ENCODE data around the gene CHD1L.
"Not testable (repeated sequence)": the region's sequence is repeated elsewhere in the genome, so short reads cannot be mapped to it uniquely, and the experiment has no call there.

Gene CHD1L

GRCh38 chr1:147292631-147293251, 50.3 kb downstream of the CHD1L start:
- H3K4me1 ChIP-seq = peaks cover 0 to 18% (median 3%) of the 10 kb centered on the region in 10 experiments; a peak in 9 of 20 replicates
- H3K4me2 ChIP-seq = peak overlapping the region in 4 of 11 experiments; percentile 2 to 14 (median 5); a peak in 4 of 22 replicates
- H3K27ac ChIP-seq = peak overlapping the region in 6 of 11 experiments; percentile 3 to 58 (median 30); a peak in 11 of 22 replicates
- peaks cover 100% of the 10 kb centered on the region in 11 experiments for H3K36me3 ChIP-seq
- H3K9ac ChIP-seq = no peak overlapping the region
- no peaks in the 10 kb centered on the region for H3K27me3 ChIP-seq
- H4K20me1 ChIP-seq = no peaks in the 10 kb centered on the region
- peaks cover 26 to 61% (median 54%) of the 10 kb centered on the region in 11 experiments for H3K9me3 ChIP-seq (replicated peaks in 1 of 11)
- no peak overlapping the region for H3K4me3 ChIP-seq
- no peak for TF ChIP-seq Cebpa-rat (IDR thresholded peaks at IDR 0.05)

GRCh38 chr1:147297438-147297837, 55.0 kb downstream of the CHD1L start:
- no peak for TF ChIP-seq Cebpa-rat (IDR thresholded peaks at IDR 0.05)
- Histone ChIP-seq H3K4me3 (no peak overlapping the region), H3K9ac (no peak overlapping the region), H4K20me1 (no peaks in the 10 kb centered on the region), H3K9me3 (replicated peaks in 1 of 11) (peaks cover 72 to 94% (median 88%) of the 10 kb centered on the region in 11 experiments), H3K27ac (no peak overlapping the region), H3K27me3 (no peaks in the 10 kb centered on the region), H3K36me3 (peaks cover 78 to 98% (median 89%) of the 10 kb centered on the region in 11 experiments), H3K4me1 (peaks cover 0 to 6% (median 2%) of the 10 kb centered on the region in 10 experiments; a peak in 9 of 20 replicates), H3K4me2 (no peak overlapping the region)

GRCh38 chr1:147305803-147306202, 63.3 kb downstream of the CHD1L start:
- H3K27ac ChIP-seq, H3K4me3 ChIP-seq, H4K20me1 ChIP-seq, H3K4me1 ChIP-seq, H3K9ac ChIP-seq, H3K27me3 ChIP-seq, H3K4me2 ChIP-seq: not testable (repeated sequence)
- Histone ChIP-seq H3K36me3 (peaks cover 0 to 39% (median 7%) of the 10 kb centered on the region in 11 experiments; a peak in 16 of 22 replicates), H3K9me3 (replicated peaks in 1 of 11) (peaks cover 80 to 92% (median 85%) of the 10 kb centered on the region in 11 experiments)

- Histone ChIP-seq H3K27me3 (no peaks in the 10 kb centered on the region), H3K9ac (no peak overlapping the region), H3K4me1 (no peaks in the 10 kb centered on the region), H3K9me3 (replicated peaks in 1 of 11) (peaks cover 8 to 27% (median 15%) of the 10 kb centered on the region in 11 experiments; a peak in 19 of 22 replicates), H3K4me2 (no peak overlapping the region), H3K27ac (no peak overlapping the region), H4K20me1 (no peaks in the 10 kb centered on the region), H3K4me3 (no peak overlapping the region), H3K36me3 (no peaks in the 10 kb centered on the region)
- TF ChIP-seq Cebpa-rat (IDR thresholded peaks at IDR 0.05) = no peak
These were observed 74.5 kb downstream of the CHD1L start for GRCh38 chr1:147316968-147317367.

GRCh38 chr1:147326933-147327687, 84.6 kb downstream of the CHD1L start:
- H3K36me3 ChIP-seq; H3K27me3 ChIP-seq; H3K27ac ChIP-seq; H3K9me3 ChIP-seq (replicated peaks in 1 of 11); H3K4me1 ChIP-seq; H3K4me3 ChIP-seq; H3K4me2 ChIP-seq; H3K9ac ChIP-seq; H4K20me1 ChIP-seq: not testable (repeated sequence)

- H3K9me3 ChIP-seq (replicated peaks in 1 of 11) = peaks cover 0 to 4% (median 0%) of the 10 kb centered on the region in 11 experiments; a peak in 1 of 22 replicates
- H3K4me2 ChIP-seq = no peak overlapping the region
- no peak overlapping the region for H3K4me3 ChIP-seq
- no peak overlapping the region for H3K27ac ChIP-seq
- H3K4me1 ChIP-seq = no peaks in the 10 kb centered on the region
- H3K36me3 ChIP-seq = no peaks in the 10 kb centered on the region
- no peaks in the 10 kb centered on the region for H3K27me3 ChIP-seq
- H3K9ac ChIP-seq = no peak overlapping the region
- H4K20me1 ChIP-seq = no peaks in the 10 kb centered on the region
- TF ChIP-seq Cebpa-rat (IDR thresholded peaks at IDR 0.05) = no peak
These were observed 91.8 kb downstream of the CHD1L start for GRCh38 chr1:147334292-147334691.

GRCh38 chr1:147336291-147336690, 93.8 kb downstream of the CHD1L start:
- no peak for TF ChIP-seq Cebpa-rat (IDR thresholded peaks at IDR 0.05)
- Histone ChIP-seq H4K20me1 (no peaks in the 10 kb centered on the region), H3K36me3 (no peaks in the 10 kb centered on the region), H3K27ac (no peak overlapping the region), H3K9me3 (replicated peaks in 1 of 11) (no peaks in the 10 kb centered on the region), H3K4me3 (no peak overlapping the region), H3K9ac (no peak overlapping the region), H3K4me1 (no peaks in the 10 kb centered on the region), H3K27me3 (no peaks in the 10 kb centered on the region), H3K4me2 (no peak overlapping the region)

- no peak for TF ChIP-seq Cebpa-rat (IDR thresholded peaks at IDR 0.05)
- Histone ChIP-seq H3K9ac (no peak overlapping the region), H3K27me3 (no peaks in the 10 kb centered on the region), H4K20me1 (no peaks in the 10 kb centered on the region), H3K4me2 (no peak overlapping the region), H3K36me3 (no peaks in the 10 kb centered on the region), H3K9me3 (replicated peaks in 1 of 11) (no peaks in the 10 kb centered on the region), H3K4me1 (no peaks in the 10 kb centered on the region), H3K4me3 (no peak overlapping the region), H3K27ac (no peak overlapping the region)
These were observed 94.7 kb downstream of the CHD1L start for GRCh38 chr1:147337040-147337630.

- TF ChIP-seq Cebpa-rat (IDR thresholded peaks at IDR 0.05) = no peak
- no peaks in the 10 kb centered on the region for H3K27me3 ChIP-seq
These were observed 96.1 kb downstream of the CHD1L start for GRCh38 chr1:147338571-147338970.

More at GRCh38 chr1:147338571-147338970, 96.1 kb downstream of the CHD1L start:
- Histone ChIP-seq H3K4me2 (no peak overlapping the region), H3K4me1 (no peaks in the 10 kb centered on the region), H3K36me3 (no peaks in the 10 kb centered on the region), H3K4me3 (no peak overlapping the region), H3K27ac (no peak overlapping the region), H4K20me1 (no peaks in the 10 kb centered on the region), H3K9me3 (replicated peaks in 1 of 11) (no peaks in the 10 kb centered on the region; a peak in 1 of 22 replicates), H3K9ac (no peak overlapping the region)
